A172 (cell line): ENCODE data around the gene TUBG1. TPM values are rescaled to one million over a fixed set of nuclear protein-coding genes. Genes with fewer than 3 reads are reported as not detected.
"Not testable (repeated sequence)": the region's sequence is repeated elsewhere in the genome, so short reads cannot be mapped to it uniquely, and the experiment has no call there.

Experiments
- DNase-seq: peaks from one replicate; pipeline ENCODE4 v3.0.0-alpha.2; 2015; ENCODE audit warnings: low spot score
- total RNA-seq: library from RNA; depleted of rRNA; stranded (reverse); fragments of >200 nt; shearing (Covaris generic); gene quantifications from 2 replicates; pipeline ENCODE4 v1.2.3, GENCODE V29; 2014

TUBG1 gene
- total RNA-seq, 1 experiment from 2014 or later, result 157 TPM

- no peak for DNase-seq
Observed at GRCh38 chr17:42579794-42580551, 29.5 kb upstream of the TUBG1 start.

DNA sequence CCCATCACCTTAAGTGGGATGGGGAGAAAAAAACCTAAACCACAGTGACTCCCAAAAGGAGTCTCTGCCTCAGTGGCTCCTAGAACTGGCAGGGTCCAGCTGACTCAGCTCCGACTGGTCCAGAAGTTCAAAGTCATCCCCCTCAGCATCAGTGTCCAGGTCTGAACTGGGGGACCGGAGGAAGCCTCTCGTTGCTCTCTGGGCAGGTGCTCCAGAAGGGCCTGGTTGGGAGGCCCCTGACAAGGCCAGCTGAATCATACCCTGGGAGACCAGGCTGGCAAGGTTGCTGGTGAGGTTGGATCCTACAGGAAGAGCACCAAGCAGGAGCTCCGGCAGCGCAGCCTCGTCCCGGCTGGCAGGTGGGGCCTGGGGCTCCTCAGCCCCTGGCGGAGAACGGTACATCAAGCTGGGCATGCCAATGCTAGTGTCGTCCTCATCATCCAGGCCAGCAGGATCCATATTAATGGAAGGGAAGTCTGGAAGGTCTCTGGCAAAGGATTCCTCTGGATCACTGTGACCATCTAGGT, 27.7 kb upstream of the TUBG1 start:
- DNase-seq, result no peak

DNA sequence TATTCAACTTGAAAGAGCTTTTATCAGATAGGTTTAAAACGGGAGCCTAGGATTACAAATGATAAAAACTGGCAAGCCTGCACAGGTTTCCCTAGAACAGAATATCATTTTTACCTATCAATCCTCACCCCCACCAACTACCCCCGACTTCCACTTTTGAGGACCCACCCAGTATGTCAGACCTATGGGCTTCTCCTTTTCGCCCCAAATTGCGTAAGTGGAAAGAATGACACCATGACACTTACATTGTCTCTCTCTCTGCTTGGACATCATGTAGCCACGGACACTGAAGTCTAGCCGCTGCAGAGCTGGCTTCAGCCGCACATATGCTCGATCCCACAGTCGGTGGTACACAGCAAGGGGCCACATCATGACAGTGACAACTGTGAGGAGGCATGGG, 24.6 kb upstream of the TUBG1 start:
- no peak for DNase-seq

GRCh38 chr17:42585353-42585752, 24.1 kb upstream of the TUBG1 start:
- no peak for DNase-seq

- DNase-seq, result no peak
Observed at GRCh38 chr17:42586514-42587230, 22.8 kb upstream of the TUBG1 start.

- no peak for DNase-seq
Observed at GRCh38 chr17:42590886-42591285, 18.6 kb upstream of the TUBG1 start.

- peak; percentile 37 for DNase-seq
Observed at GRCh38 chr17:42591411-42591810, 18.1 kb upstream of the TUBG1 start.

- no peak for DNase-seq
Observed at GRCh38 chr17:42596386-42596785, 13.1 kb upstream of the TUBG1 start.

GRCh38 chr17:42598905-42599304, 10.6 kb upstream of the TUBG1 start:
- no peak for DNase-seq

DNA sequence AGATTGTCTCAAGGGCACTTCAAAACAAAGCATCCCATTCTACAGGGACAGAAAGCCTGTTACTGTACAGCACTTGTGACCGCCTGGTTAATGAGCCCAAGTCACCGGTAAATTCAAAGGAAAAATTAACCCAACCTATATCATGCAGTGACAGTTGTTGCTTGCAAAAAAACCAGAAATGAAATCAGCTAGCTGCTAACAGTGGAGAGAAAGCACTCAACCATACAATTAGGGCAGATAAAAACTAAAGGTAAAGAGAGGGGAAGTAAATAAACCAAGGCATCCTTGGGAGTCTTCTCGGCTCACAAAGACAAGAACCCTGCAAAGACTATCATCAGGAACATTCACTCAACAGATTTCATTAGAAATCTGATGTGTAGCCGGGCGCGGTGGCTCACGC, 6.2 kb upstream of the TUBG1 start:
- DNase-seq, result no peak

- DNase-seq, result no peak
Observed at GRCh38 chr17:42607769-42608168, 1.7 kb upstream of the TUBG1 start.

- peak; percentile 19 for DNase-seq
Observed at GRCh38 chr17:42608305-42609181, 940 bp upstream of the TUBG1 start.

DNA sequence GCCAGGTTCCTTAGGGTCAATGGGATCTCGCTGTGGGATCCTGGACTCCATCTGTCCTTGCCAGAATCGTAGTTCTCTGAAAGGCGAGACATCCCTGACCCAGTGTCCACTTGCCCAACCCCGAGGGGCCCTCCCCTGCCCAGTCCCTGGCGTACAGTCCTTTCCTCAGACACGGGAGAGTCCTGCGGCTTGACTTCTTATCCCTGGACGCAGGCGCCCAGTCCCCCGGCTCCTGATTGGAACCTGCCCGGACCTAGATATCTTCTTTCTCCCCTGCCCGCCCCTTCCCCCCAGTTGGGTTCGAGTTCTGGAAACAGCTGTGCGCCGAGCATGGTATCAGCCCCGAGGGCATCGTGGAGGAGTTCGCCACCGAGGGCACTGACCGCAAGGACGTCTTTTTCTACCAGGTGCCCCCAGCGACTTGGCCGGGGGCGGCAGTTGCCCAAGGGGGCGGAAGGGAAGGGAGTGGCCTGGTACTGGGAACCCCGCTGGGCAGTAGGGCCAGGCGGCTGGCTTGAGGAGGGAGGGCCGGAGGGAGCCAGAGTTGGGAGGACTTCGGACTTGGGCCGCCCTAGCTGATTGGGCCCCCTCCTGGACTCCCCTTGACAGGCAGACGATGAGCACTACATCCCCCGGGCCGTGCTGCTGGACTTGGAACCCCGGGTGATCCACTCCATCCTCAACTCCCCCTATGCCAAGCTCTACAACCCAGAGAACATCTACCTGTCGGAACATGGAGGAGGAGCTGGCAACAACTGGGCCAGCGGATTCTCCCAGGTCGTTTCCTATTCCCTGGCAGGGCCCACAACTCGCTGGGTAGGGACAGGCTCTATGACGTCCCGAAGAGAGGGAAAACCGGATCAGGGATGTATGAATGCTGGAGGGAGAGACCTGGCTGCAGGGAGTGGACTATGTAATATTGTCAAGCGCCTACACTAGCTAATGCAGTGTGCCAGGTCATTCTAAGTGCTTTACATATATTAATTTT, 625 bp downstream of the TUBG1 start:
- DNase-seq, result peak; percentile 16

DNA sequence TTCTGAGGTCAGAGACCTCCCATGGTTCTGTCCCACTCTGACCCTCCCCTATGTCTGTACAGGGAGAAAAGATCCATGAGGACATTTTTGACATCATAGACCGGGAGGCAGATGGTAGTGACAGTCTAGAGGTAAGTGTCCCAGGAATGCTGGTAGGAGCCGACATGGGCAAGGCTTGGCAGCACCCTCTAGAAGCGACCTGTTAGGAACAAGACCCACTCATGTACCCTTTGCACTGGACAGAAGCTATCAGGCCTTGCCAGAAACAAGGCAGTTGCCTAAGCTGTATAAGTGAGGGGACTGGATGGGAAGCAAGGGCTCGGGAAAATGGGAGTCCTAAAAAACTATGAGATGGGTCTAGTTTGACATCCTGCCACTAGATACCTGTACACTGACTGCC, 2.5 kb downstream of the TUBG1 start:
- no peak for DNase-seq

GRCh38 chr17:42613699-42614295, 4.3 kb downstream of the TUBG1 start:
- no peak for DNase-seq

DNA sequence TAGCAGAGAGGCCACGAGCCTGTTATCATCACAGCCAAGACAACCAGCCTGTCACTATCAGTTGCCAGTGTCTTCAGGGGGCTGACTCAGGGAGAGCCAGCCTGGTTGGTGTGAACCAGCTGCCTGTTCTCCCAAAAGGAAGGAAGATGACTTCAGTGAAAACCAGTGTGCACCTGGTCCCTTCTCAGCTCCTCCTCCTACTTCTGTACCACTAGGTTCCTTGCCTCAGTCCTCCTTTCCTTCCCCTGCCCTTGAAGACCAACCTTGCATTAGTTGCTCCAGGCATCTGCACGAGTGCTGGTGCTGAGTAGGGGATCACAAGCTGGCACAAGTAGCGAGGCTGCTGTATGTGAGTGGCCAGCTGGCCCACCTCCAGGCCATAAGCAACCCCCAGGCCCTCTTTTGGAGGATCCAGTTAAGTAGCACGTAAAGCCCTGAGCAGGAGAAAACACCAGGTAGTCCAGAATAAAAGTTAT, 8.5 kb downstream of the TUBG1 start:
- peak; percentile 23 for DNase-seq

DNA sequence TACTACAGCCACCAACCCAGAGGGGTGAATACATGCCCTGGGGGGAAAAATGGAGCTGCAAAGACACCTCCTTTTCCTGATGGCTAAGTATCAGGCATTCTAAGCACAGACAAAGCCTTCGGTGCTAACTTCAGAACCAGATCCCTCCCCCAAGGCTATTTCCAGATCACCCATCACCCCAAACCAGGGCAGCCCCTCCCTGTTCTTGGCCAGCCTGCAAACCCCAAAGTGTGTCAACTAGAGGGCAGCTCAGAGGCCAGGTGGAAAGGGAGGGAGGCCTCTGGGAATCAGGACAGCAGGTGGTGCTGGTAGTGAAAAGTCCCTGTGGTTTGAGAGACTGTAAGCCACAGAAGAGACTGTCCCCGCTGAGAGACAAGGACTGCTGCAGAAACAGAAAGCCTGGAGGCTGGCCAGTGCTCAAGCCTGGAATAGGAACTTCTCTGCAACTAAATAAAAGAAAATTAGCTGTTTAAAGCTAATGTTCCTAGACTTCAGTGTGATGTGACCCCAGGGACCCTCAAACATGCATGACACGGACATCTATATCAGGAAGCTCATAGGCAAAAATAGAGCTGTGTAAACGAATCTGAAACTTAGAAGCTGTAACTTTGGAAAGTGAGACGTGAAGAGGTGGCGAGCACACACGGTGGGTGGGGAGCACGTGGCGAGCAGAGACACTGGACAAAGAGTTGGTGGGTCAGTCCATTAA, 9.1 kb downstream of the TUBG1 start:
- DNase-seq, result peak; percentile 88

DNA sequence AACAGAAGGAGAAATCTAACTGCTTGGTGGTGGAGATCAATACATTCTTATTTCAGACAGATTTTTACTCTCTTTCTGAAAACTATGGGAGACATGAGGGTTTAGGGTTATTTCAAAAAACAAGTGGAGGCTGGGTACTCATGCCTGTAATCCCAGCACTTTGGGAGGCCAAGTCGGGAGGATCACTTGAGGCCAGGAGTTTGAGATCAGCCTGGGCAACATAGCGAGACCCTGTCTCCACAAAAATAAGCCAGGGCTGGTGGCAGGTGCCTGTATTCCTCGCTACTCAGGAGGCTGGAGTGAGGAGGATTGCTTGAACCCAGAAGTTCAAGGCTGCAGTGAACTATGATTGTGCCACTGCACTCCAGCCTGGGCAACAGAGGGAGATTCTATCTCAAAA, 12.5 kb downstream of the TUBG1 start:
- not testable (repeated sequence) for DNase-seq

DNA sequence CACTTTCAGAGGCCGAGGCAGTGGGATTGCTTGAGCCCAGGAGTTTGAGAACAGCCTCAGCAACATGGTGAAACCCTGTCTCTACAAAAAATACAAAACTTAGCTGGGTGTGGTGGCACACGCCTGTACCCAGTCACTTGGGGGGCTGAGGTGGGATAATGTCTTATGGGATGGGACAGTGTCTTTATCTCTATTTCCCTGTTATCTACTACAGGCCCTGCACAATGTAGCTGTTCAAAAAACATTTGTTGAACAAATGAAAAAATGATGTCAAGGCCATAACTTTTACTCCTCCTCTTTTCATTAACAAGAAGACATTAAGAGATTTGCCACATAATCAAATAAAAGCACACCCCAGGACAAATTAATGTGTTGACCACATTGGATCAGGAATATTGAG, 13.8 kb downstream of the TUBG1 start:
- DNase-seq, result no peak
